ENCODE data around the gene AAMDC.
"Not testable (repeated sequence)": the region's sequence is repeated elsewhere in the genome, so short reads cannot be mapped to it uniquely, and the experiment has no call there.

The AAMDC gene

GRCh38 chr11:77884829-77885190, 63.9 kb downstream of the AAMDC start:
- H3K4me3 ChIP-seq (ENCODE audit: low read length) = no peak overlapping the region
- H3K4me1 ChIP-seq (ENCODE audit: control insufficient read depth, low read length) = peaks cover under 1% of the 10 kb centered on the region
- no peaks in the 10 kb centered on the region for H3K79me2 ChIP-seq (ENCODE audit: control insufficient read depth, low read length)
- no peaks in the 10 kb centered on the region for H3K9me3 ChIP-seq (ENCODE audit: control insufficient read depth, insufficient read depth, low read length)
- H3K4me2 ChIP-seq (ENCODE audit: low read length) = no peak overlapping the region
- H3K9me2 ChIP-seq (replicated peaks; ENCODE audit: control insufficient read depth, low read length) = no peaks in the 10 kb centered on the region
- no peaks in the 10 kb centered on the region for H3K27me3 ChIP-seq (ENCODE audit: control insufficient read depth, low read length)
- H3F3A ChIP-seq (ENCODE audit: control insufficient read depth, insufficient read depth) = no peaks in the 10 kb centered on the region
- TF ChIP-seq, protein P1, sequence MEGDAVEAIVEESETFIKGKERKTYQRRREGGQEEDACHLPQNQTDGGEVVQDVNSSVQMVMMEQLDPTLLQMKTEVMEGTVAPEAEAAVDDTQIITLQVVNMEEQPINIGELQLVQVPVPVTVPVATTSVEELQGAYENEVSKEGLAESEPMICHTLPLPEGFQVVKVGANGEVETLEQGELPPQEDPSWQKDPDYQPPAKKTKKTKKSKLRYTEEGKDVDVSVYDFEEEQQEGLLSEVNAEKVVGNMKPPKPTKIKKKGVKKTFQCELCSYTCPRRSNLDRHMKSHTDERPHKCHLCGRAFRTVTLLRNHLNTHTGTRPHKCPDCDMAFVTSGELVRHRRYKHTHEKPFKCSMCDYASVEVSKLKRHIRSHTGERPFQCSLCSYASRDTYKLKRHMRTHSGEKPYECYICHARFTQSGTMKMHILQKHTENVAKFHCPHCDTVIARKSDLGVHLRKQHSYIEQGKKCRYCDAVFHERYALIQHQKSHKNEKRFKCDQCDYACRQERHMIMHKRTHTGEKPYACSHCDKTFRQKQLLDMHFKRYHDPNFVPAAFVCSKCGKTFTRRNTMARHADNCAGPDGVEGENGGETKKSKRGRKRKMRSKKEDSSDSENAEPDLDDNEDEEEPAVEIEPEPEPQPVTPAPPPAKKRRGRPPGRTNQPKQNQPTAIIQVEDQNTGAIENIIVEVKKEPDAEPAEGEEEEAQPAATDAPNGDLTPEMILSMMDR (IDR thresholded peaks at IDR 0.05; ENCODE audit: low read depth, low read length, poor library complexity, severe bottlenecking) = no peak
- no peak for TF ChIP-seq EZH2phosphoT487 (IDR thresholded peaks at IDR 0.05; ENCODE audit: borderline replicate concordance, low read length)
- H3K27ac ChIP-seq (ENCODE audit: low read depth, low read length) = no peak overlapping the region
- H4K20me1 ChIP-seq (ENCODE audit: control insufficient read depth, insufficient read depth, low read depth, low read length) = no peaks in the 10 kb centered on the region
- peaks cover 29% of the 10 kb centered on the region for H3K36me3 ChIP-seq (ENCODE audit: control insufficient read depth, low read length)

GRCh38 chr11:77886401-77886800, 65.5 kb downstream of the AAMDC start:
- TF ChIP-seq EZH2phosphoT487 (IDR thresholded peaks at IDR 0.05; ENCODE audit: borderline replicate concordance, low read length) = no peak
- TF ChIP-seq, protein P1 (IDR thresholded peaks at IDR 0.05; ENCODE audit: low read depth, low read length, poor library complexity, severe bottlenecking) = no peak
- no peaks in the 10 kb centered on the region for H3K79me2 ChIP-seq (ENCODE audit: control insufficient read depth, low read length)
- no peaks in the 10 kb centered on the region for H3K9me2 ChIP-seq (replicated peaks; ENCODE audit: control insufficient read depth, low read length)
- H3K27ac ChIP-seq (ENCODE audit: low read depth, low read length) = no peak overlapping the region
- H4K20me1 ChIP-seq (ENCODE audit: control insufficient read depth, insufficient read depth, low read depth, low read length) = no peaks in the 10 kb centered on the region
- no peaks in the 10 kb centered on the region for H3K9me3 ChIP-seq (ENCODE audit: control insufficient read depth, insufficient read depth, low read length)
- H3F3A ChIP-seq (ENCODE audit: control insufficient read depth, insufficient read depth) = no peaks in the 10 kb centered on the region
- peaks cover 21% of the 10 kb centered on the region for H3K36me3 ChIP-seq (ENCODE audit: control insufficient read depth, low read length)
- H3K4me1 ChIP-seq (ENCODE audit: control insufficient read depth, low read length) = no peaks in the 10 kb centered on the region
- no peak overlapping the region for H3K4me2 ChIP-seq (ENCODE audit: low read length)
- no peak overlapping the region for H3K4me3 ChIP-seq (ENCODE audit: low read length)
- H3K27me3 ChIP-seq (ENCODE audit: control insufficient read depth, low read length) = no peaks in the 10 kb centered on the region

DNA sequence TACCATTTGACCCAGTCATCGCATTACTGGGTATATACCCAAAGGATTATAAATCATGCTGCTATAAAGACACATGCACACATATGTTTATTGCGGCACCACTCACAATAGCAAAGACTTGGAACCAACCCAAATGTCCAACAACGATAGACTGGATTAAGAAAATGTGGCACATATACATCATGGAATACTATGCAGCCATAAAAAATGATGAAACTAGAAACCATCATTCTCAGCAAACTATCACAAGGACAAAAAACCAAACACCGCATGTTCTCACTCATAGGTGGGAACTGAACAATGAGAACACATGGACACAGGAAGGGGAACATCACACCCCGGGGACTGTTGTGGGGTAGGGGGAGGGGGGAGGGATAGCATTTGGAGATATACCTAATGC, 68.1 kb downstream of the AAMDC start:
- not testable (repeated sequence) for H3K27ac ChIP-seq (ENCODE audit: low read depth, low read length); H4K20me1 ChIP-seq (ENCODE audit: control insufficient read depth, insufficient read depth, low read depth, low read length); H3K9me2 ChIP-seq (replicated peaks; ENCODE audit: control insufficient read depth, low read length); H3K27me3 ChIP-seq (ENCODE audit: control insufficient read depth, low read length); H3K4me3 ChIP-seq (ENCODE audit: low read length); H3K9me3 ChIP-seq (ENCODE audit: control insufficient read depth, insufficient read depth, low read length); H3K4me2 ChIP-seq (ENCODE audit: low read length); H3K4me1 ChIP-seq (ENCODE audit: control insufficient read depth, low read length); H3F3A ChIP-seq (ENCODE audit: control insufficient read depth, insufficient read depth); H3K79me2 ChIP-seq (ENCODE audit: control insufficient read depth, low read length)
- peaks cover 11% of the 10 kb centered on the region for H3K36me3 ChIP-seq (ENCODE audit: control insufficient read depth, low read length)

DNA sequence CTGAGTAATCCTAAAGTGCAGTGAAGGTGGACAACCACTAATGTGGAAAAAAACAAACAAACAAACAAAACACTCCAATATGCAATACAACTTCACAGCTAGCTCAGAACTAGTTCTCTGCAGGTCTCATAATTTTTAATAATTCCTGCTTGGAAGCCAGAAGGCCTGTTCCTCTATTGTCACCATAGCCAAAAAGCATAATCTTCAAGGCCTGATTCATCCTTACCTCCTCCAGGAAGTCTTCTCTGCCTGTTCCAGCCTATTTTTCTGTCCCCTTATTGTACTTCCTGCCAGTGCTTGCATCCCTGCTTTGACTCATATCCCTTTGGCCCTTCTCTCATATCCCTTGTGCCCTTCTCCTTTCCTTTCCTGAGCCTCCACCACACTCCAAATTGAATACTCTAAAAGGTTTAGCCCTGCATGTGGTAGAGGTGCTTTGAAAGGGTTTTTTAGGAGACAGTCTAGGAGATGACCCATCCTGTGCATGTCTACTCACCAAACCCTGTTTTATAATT, 69.2 kb downstream of the AAMDC start:
- H3F3A ChIP-seq (ENCODE audit: control insufficient read depth, insufficient read depth); H3K4me2 ChIP-seq (ENCODE audit: low read length); H3K36me3 ChIP-seq (ENCODE audit: control insufficient read depth, low read length); H3K9me2 ChIP-seq (replicated peaks; ENCODE audit: control insufficient read depth, low read length); H3K27ac ChIP-seq (ENCODE audit: low read depth, low read length); H3K9me3 ChIP-seq (ENCODE audit: control insufficient read depth, insufficient read depth, low read length); H3K79me2 ChIP-seq (ENCODE audit: control insufficient read depth, low read length); H3K4me1 ChIP-seq (ENCODE audit: control insufficient read depth, low read length); H3K4me3 ChIP-seq (ENCODE audit: low read length); H4K20me1 ChIP-seq (ENCODE audit: control insufficient read depth, insufficient read depth, low read depth, low read length); H3K27me3 ChIP-seq (ENCODE audit: control insufficient read depth, low read length): not testable (repeated sequence)

GRCh38 chr11:77890619-77891056, 69.7 kb downstream of the AAMDC start:
- not testable (repeated sequence) for H3K27ac ChIP-seq (ENCODE audit: low read depth, low read length); H3K4me1 ChIP-seq (ENCODE audit: control insufficient read depth, low read length); H3K27me3 ChIP-seq (ENCODE audit: control insufficient read depth, low read length); H3K4me2 ChIP-seq (ENCODE audit: low read length); H4K20me1 ChIP-seq (ENCODE audit: control insufficient read depth, insufficient read depth, low read depth, low read length); H3K9me2 ChIP-seq (replicated peaks; ENCODE audit: control insufficient read depth, low read length); H3F3A ChIP-seq (ENCODE audit: control insufficient read depth, insufficient read depth); H3K36me3 ChIP-seq (ENCODE audit: control insufficient read depth, low read length); H3K9me3 ChIP-seq (ENCODE audit: control insufficient read depth, insufficient read depth, low read length); H3K79me2 ChIP-seq (ENCODE audit: control insufficient read depth, low read length); H3K4me3 ChIP-seq (ENCODE audit: low read length)

- H3K36me3 ChIP-seq (ENCODE audit: control insufficient read depth, low read length) = not testable (repeated sequence)
Measured at GRCh38 chr11:77891256-77891655, 70.3 kb downstream of the AAMDC start.

DNA sequence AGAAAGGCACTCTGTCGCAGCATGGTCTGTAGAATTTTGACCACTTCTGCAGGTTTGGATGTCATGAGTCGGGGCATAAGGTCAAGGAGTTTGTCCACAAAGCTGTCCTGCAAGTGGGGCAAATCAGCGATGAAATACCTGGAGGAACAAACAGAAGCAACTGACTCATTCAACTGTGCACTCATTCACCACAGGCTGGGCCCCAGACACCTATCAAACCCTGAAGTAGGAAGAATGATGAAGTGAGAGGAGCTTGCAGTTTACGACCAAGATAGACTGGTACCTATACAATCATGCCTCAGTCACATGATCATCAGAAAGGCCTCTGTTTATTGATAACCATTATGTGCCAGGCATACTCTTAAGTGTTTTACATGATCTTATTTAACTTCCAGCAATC, 70.8 kb downstream of the AAMDC start:
- H3F3A ChIP-seq (ENCODE audit: control insufficient read depth, insufficient read depth); H3K79me2 ChIP-seq (ENCODE audit: control insufficient read depth, low read length); H3K4me2 ChIP-seq (ENCODE audit: low read length); H3K36me3 ChIP-seq (ENCODE audit: control insufficient read depth, low read length); H3K27ac ChIP-seq (ENCODE audit: low read depth, low read length); H4K20me1 ChIP-seq (ENCODE audit: control insufficient read depth, insufficient read depth, low read depth, low read length); H3K4me1 ChIP-seq (ENCODE audit: control insufficient read depth, low read length); H3K4me3 ChIP-seq (ENCODE audit: low read length); H3K9me2 ChIP-seq (replicated peaks; ENCODE audit: control insufficient read depth, low read length); H3K9me3 ChIP-seq (ENCODE audit: control insufficient read depth, insufficient read depth, low read length); H3K27me3 ChIP-seq (ENCODE audit: control insufficient read depth, low read length): not testable (repeated sequence)

More at GRCh38 chr11:77891256-77891655, 70.3 kb downstream of the AAMDC start:
- H3K27ac ChIP-seq (ENCODE audit: low read depth, low read length); H3K9me2 ChIP-seq (replicated peaks; ENCODE audit: control insufficient read depth, low read length); H4K20me1 ChIP-seq (ENCODE audit: control insufficient read depth, insufficient read depth, low read depth, low read length); H3K4me1 ChIP-seq (ENCODE audit: control insufficient read depth, low read length); H3K4me2 ChIP-seq (ENCODE audit: low read length); H3F3A ChIP-seq (ENCODE audit: control insufficient read depth, insufficient read depth); H3K9me3 ChIP-seq (ENCODE audit: control insufficient read depth, insufficient read depth, low read length); H3K79me2 ChIP-seq (ENCODE audit: control insufficient read depth, low read length); H3K27me3 ChIP-seq (ENCODE audit: control insufficient read depth, low read length); H3K4me3 ChIP-seq (ENCODE audit: low read length): not testable (repeated sequence)

Measured in DOHH2 (cell line).